Neural progenitor cell (in vitro differentiated cells): ENCODE measurements around the gene PPFIA2.
A peak's percentile ranks its signal among the peaks of the same experiment; 100 is the strongest.

Experiments used
- EZH2 ChIP-seq: fragments of 200-600 bp; sonication (generic); IDR thresholded peaks from 2 replicates; pipeline ENCODE4 v1.6.1; 2017; ENCODE audit warnings: antibody characterized with exemption, mild to moderate bottlenecking, moderate library complexity
- TF ChIP-seq, protein P1 (sequence below): fragments of 200-600 bp; sonication (generic); IDR thresholded peaks from 2 replicates; pipeline ENCODE4 v1.5.1; 2017; ENCODE audit warnings: antibody characterized with exemption, mild to moderate bottlenecking

DNA sequence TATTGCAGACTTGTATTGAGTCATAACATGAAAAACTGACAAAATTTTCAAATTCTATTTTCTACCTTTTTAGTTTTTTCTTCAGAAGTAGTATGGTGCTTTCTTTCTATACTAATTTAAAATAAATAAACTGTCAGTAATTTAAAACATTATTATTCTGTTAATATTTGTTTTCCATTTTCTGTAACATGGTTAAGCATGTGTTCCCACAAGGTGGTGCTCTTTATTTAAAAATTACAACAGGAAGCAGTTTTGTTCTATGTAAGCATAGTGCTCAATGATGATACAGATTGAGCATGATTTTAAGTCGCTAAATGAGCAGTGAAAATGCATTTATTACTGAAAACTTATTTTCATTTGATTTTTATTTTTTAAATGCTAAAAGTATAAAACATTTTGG is 114.6 kb downstream of the PPFIA2 start:
- TF ChIP-seq, protein P1, sequence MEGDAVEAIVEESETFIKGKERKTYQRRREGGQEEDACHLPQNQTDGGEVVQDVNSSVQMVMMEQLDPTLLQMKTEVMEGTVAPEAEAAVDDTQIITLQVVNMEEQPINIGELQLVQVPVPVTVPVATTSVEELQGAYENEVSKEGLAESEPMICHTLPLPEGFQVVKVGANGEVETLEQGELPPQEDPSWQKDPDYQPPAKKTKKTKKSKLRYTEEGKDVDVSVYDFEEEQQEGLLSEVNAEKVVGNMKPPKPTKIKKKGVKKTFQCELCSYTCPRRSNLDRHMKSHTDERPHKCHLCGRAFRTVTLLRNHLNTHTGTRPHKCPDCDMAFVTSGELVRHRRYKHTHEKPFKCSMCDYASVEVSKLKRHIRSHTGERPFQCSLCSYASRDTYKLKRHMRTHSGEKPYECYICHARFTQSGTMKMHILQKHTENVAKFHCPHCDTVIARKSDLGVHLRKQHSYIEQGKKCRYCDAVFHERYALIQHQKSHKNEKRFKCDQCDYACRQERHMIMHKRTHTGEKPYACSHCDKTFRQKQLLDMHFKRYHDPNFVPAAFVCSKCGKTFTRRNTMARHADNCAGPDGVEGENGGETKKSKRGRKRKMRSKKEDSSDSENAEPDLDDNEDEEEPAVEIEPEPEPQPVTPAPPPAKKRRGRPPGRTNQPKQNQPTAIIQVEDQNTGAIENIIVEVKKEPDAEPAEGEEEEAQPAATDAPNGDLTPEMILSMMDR, result peak; percentile 74
- no peak for TF ChIP-seq EZH2
